GM21447 (cell line): ENCODE measurements around the gene TTC16.

Experiments used
- ATAC-seq: cut with Tn5 transposase; IDR thresholded peaks from one replicate; pipeline ENCODE4 v1.9.1; 2021; ENCODE audit not compliant: unreplicated experiment

Gene TTC16

GRCh38 chr9:127716412-127716811, 533 bp downstream of the TTC16 start:
- ATAC-seq, result no peak

- ATAC-seq, result no peak
Observed at GRCh38 chr9:127717766-127718165, 1.9 kb downstream of the TTC16 start.

GRCh38 chr9:127720031-127720864, 4.4 kb downstream of the TTC16 start:
- no peak for ATAC-seq

GRCh38 chr9:127720865-127721227, 5.0 kb downstream of the TTC16 start:
- no peak for ATAC-seq

GRCh38 chr9:127721391-127721821, 5.5 kb downstream of the TTC16 start:
- ATAC-seq, result no peak

- ATAC-seq, result no peak
Observed at GRCh38 chr9:127722055-127722745, 6.3 kb downstream of the TTC16 start.

- ATAC-seq, result no peak
Observed at GRCh38 chr9:127723013-127723412, 7.1 kb downstream of the TTC16 start.

GRCh38 chr9:127723444-127723843, 7.6 kb downstream of the TTC16 start:
- no peak for ATAC-seq

GRCh38 chr9:127724012-127724411, 8.1 kb downstream of the TTC16 start:
- no peak for ATAC-seq

- no peak for ATAC-seq
Observed at GRCh38 chr9:127726871-127727270, 11.0 kb downstream of the TTC16 start.

- no peak for ATAC-seq
Observed at GRCh38 chr9:127728808-127729207, 12.9 kb downstream of the TTC16 start.

GRCh38 chr9:127729522-127730256, 13.8 kb downstream of the TTC16 start:
- ATAC-seq, result no peak

- no peak for ATAC-seq
Observed at GRCh38 chr9:127730262-127730661, 14.4 kb downstream of the TTC16 start.

GRCh38 chr9:127730799-127731410, 15.0 kb downstream of the TTC16 start:
- no peak for ATAC-seq

- no peak for ATAC-seq
Observed at GRCh38 chr9:127731938-127732337, 16.1 kb downstream of the TTC16 start.

GRCh38 chr9:127732444-127732843, 16.6 kb downstream of the TTC16 start:
- ATAC-seq, result no peak

GRCh38 chr9:127733614-127734013, 17.7 kb downstream of the TTC16 start:
- no peak for ATAC-seq

GRCh38 chr9:127734247-127734746, 18.4 kb downstream of the TTC16 start:
- no peak for ATAC-seq

- ATAC-seq, result peak; percentile 84
Observed at GRCh38 chr9:127734747-127735529, 19.1 kb downstream of the TTC16 start, which contains the start of gene TOR2A. TOR2A (minus strand) TSS chr9:127735294; CDS start chr9:127735270, 24 bp downstream.

- ATAC-seq, result peak; percentile 10
Observed at GRCh38 chr9:127735530-127736185, 19.8 kb downstream of the TTC16 start.
